ENCODE measurements around the gene RIPPLY1. TPM values are rescaled to one million over a fixed set of nuclear protein-coding genes. Genes with fewer than 3 reads are reported as not detected.
"Not testable (repeated sequence)": the region's sequence is repeated elsewhere in the genome, so short reads cannot be mapped to it uniquely, and the experiment has no call there.

The RIPPLY1 gene
- total and polyA plus RNA-seq, 2 donors, result not detected

DNA sequence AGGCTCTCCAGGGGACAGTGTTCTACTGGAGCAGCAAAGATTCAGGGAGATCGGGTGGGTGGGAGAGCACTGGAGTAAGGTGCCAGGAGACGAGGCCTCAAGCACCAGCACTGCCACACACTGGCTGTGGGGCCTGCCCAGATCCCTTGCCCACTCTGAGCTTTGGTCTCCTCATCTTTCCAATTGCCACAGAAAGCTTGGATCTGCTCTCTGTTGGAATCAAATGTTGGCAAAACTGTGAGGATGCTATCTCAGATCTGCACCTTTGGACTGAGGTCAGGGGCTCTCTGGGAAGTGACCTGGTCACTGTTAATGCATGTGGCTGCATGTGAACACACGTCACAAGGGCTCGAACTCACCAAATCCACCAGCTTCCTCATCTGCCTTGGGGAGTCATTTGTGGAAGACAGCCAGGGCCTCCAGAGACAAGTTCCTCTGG lies 1.3 kb downstream of the RIPPLY1 start:
- WGBS, result 90% methylated on average over 4 of the region's 4 CpGs
- DNase-seq (ENCODE audit: extremely low spot score), result no peak
- no peak overlapping the region for H3K4me3 ChIP-seq (ENCODE audit: low read depth, low read length)
- H3K4me1 ChIP-seq (ENCODE audit: insufficient read depth), result no peaks in the 10 kb centered on the region
- H3K27ac ChIP-seq (ENCODE audit: low read depth), result no peak overlapping the region
- H3K36me3 ChIP-seq (ENCODE audit: insufficient read depth), result no peaks in the 10 kb centered on the region

- no peak overlapping the region for H3K4me3 ChIP-seq (ENCODE audit: low read depth, low read length)
- no peak for DNase-seq (ENCODE audit: extremely low spot score)
- no peak overlapping the region for H3K27ac ChIP-seq (ENCODE audit: low read depth)
- H3K4me1 ChIP-seq (ENCODE audit: insufficient read depth), result no peaks in the 10 kb centered on the region
- no peaks in the 10 kb centered on the region for H3K36me3 ChIP-seq (ENCODE audit: insufficient read depth)
- 92% methylated on average over 3 of the region's 3 CpGs for WGBS
These were observed 1.8 kb downstream of the RIPPLY1 start for GRCh38 chrX:106901341-106901740.

GRCh38 chrX:106899841-106900240 lies 3.3 kb downstream of the RIPPLY1 start:
- 83% methylated on average over 1 of the region's 1 CpG for WGBS
- H3K4me1 ChIP-seq (ENCODE audit: insufficient read depth), result no peaks in the 10 kb centered on the region
- DNase-seq (ENCODE audit: extremely low spot score), result no peak
- no peak overlapping the region for H3K4me3 ChIP-seq (ENCODE audit: low read depth, low read length)
- H3K27ac ChIP-seq (ENCODE audit: low read depth), result no peak overlapping the region
- H3K36me3 ChIP-seq (ENCODE audit: insufficient read depth), result no peaks in the 10 kb centered on the region

- DNase-seq (ENCODE audit: extremely low spot score), result no peak
- Histone ChIP-seq H3K4me3 (ENCODE audit: low read depth, low read length) (no peak overlapping the region), H3K27ac (ENCODE audit: low read depth) (no peak overlapping the region), H3K4me1 (ENCODE audit: insufficient read depth) (no peaks in the 10 kb centered on the region), H3K36me3 (ENCODE audit: insufficient read depth) (no peaks in the 10 kb centered on the region)
- 63% methylated on average over 2 of the region's 2 CpGs for WGBS
These were observed 3.9 kb downstream of the RIPPLY1 start for GRCh38 chrX:106899276-106899675.

GRCh38 chrX:106898462-106898861 lies 4.7 kb downstream of the RIPPLY1 start:
- Histone ChIP-seq H3K4me1 (ENCODE audit: insufficient read depth) (no peaks in the 10 kb centered on the region), H3K4me3 (ENCODE audit: low read depth, low read length) (no peak overlapping the region), H3K27ac (ENCODE audit: low read depth) (no peak overlapping the region), H3K36me3 (ENCODE audit: insufficient read depth) (no peaks in the 10 kb centered on the region)
- DNase-seq (ENCODE audit: extremely low spot score), result no peak
- 55% methylated on average over 1 of the region's 1 CpG for WGBS

DNA sequence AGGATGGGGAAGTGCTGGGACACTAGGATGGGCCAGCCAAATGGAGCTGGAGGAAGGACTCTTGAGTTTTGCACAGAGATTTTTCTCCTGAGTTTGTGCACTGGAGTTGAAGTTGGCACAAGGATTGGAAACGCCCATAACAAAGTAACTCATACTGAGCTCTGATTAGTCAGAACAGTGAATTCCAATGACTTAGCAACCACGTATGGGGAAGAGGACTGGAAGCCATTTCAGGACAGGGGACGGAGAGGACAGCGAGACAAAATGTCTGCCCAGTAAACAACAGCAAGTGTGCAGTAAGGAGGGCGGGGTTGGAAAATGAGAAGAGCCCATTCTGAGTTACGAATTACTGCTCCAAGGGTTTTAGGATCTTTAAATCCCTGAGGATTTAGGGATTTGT lies 5.9 kb downstream of the RIPPLY1 start:
- H3K36me3 ChIP-seq (ENCODE audit: insufficient read depth), result no peaks in the 10 kb centered on the region
- H3K4me1 ChIP-seq (ENCODE audit: insufficient read depth), result no peaks in the 10 kb centered on the region
- H3K27ac ChIP-seq (ENCODE audit: low read depth), result no peak overlapping the region
- no peak overlapping the region for H3K4me3 ChIP-seq (ENCODE audit: low read depth, low read length)
- WGBS, result 71% methylated on average over 6 of the region's 6 CpGs
- DNase-seq (ENCODE audit: extremely low spot score), result no peak

GRCh38 chrX:106894978-106895452 lies 8.1 kb downstream of the RIPPLY1 start:
- WGBS, result 24% methylated on average over 3 of the region's 3 CpGs
- DNase-seq (ENCODE audit: extremely low spot score), result no peak
- Histone ChIP-seq H3K27ac (ENCODE audit: low read depth) (no peak overlapping the region), H3K4me1 (ENCODE audit: insufficient read depth) (no peaks in the 10 kb centered on the region), H3K36me3 (ENCODE audit: insufficient read depth) (no peaks in the 10 kb centered on the region), H3K4me3 (ENCODE audit: low read depth, low read length) (no peak overlapping the region)

- 14% methylated on average over 6 of the region's 6 CpGs for WGBS
- DNase-seq (ENCODE audit: extremely low spot score), result no peak
- H3K4me3 ChIP-seq (ENCODE audit: low read depth, low read length), result no peak overlapping the region
- no peaks in the 10 kb centered on the region for H3K4me1 ChIP-seq (ENCODE audit: insufficient read depth)
- H3K27ac ChIP-seq (ENCODE audit: low read depth), result no peak overlapping the region
- no peaks in the 10 kb centered on the region for H3K36me3 ChIP-seq (ENCODE audit: insufficient read depth)
These were observed 8.7 kb downstream of the RIPPLY1 start for GRCh38 chrX:106894392-106894909.

- H3K4me3 ChIP-seq (ENCODE audit: low read depth, low read length), result no peak overlapping the region
- WGBS, result 65% methylated on average over 7 of the region's 7 CpGs
- H3K27ac ChIP-seq (ENCODE audit: low read depth), result no peak overlapping the region
- no peak for DNase-seq (ENCODE audit: extremely low spot score)
- H3K4me1 ChIP-seq (ENCODE audit: insufficient read depth), result no peaks in the 10 kb centered on the region
- H3K36me3 ChIP-seq (ENCODE audit: insufficient read depth), result no peaks in the 10 kb centered on the region
These were observed 11.2 kb downstream of the RIPPLY1 start for GRCh38 chrX:106891762-106892460.

DNA sequence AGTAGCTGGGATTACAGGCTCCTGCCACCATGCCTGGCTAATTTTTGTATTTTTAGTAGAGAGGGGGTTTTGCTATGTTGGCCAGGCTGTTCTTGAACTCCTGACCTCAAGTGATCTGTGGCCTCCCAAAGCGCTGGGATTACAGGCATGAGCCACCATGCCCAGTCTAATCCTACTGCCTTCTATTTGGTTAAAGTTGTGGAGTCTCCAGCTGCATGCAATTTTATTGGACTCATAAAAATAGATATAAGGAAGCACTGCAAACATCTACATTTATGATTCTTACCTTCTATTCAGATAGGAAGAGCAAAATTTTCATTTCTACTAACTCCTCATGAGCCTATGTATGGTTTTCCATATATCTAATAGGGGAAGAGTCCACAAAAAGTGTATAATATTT lies 13.7 kb downstream of the RIPPLY1 start:
- WGBS, result 89% methylated on average over 1 of the region's 1 CpG
- DNase-seq (ENCODE audit: extremely low spot score), result no peak
- no peak overlapping the region for H3K4me3 ChIP-seq (ENCODE audit: low read depth, low read length)
- no peak overlapping the region for H3K27ac ChIP-seq (ENCODE audit: low read depth)
- no peaks in the 10 kb centered on the region for H3K36me3 ChIP-seq (ENCODE audit: insufficient read depth)
- H3K4me1 ChIP-seq (ENCODE audit: insufficient read depth), result no peaks in the 10 kb centered on the region

- no peak for DNase-seq (ENCODE audit: extremely low spot score)
- Histone ChIP-seq H3K4me1 (ENCODE audit: insufficient read depth) (no peaks in the 10 kb centered on the region), H3K27ac (ENCODE audit: low read depth) (no peak overlapping the region), H3K4me3 (ENCODE audit: low read depth, low read length) (no peak overlapping the region), H3K36me3 (ENCODE audit: insufficient read depth) (peaks cover 2% of the 10 kb centered on the region)
- WGBS, result 93% methylated on average over 1 of the region's 1 CpG
These were observed 28.0 kb downstream of the RIPPLY1 start for GRCh38 chrX:106875151-106875550.

- no peak for DNase-seq (ENCODE audit: extremely low spot score)
- Histone ChIP-seq H3K4me1 (ENCODE audit: insufficient read depth) (no peaks in the 10 kb centered on the region), H3K27ac (ENCODE audit: low read depth) (no peak overlapping the region), H3K36me3 (ENCODE audit: insufficient read depth) (peaks cover 2% of the 10 kb centered on the region), H3K4me3 (ENCODE audit: low read depth, low read length) (no peak overlapping the region)
- WGBS, result 72% methylated on average over 2 of the region's 2 CpGs
These were observed 29.1 kb downstream of the RIPPLY1 start for GRCh38 chrX:106874075-106874474.

DNA sequence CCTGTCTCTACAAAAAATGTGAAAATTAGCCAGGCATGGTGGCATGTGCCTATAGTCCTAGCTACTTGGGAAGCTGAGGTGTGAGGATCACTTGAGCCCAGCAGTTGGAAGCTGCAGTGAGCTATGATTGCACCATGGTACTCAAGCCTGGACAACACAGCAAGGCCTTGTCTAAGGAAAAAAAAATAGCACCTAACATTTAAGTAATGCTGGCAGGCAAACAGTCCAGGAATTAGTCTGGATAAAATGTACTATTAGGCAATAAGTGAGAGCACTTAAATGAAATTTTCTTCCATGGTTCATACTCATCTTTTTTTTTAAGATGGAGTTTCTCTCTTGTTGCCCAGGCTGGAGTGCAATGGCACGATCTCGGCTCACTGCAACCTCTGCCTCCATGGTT lies 30.3 kb downstream of the RIPPLY1 start:
- 89% methylated on average over 2 of the region's 2 CpGs for WGBS
- not testable (repeated sequence) for H3K36me3 ChIP-seq (ENCODE audit: insufficient read depth); H3K4me1 ChIP-seq (ENCODE audit: insufficient read depth); H3K27ac ChIP-seq (ENCODE audit: low read depth); H3K4me3 ChIP-seq (ENCODE audit: low read depth, low read length); DNase-seq (ENCODE audit: extremely low spot score)

- DNase-seq (ENCODE audit: extremely low spot score), result no peak
- Histone ChIP-seq H3K4me1 (ENCODE audit: insufficient read depth) (no peaks in the 10 kb centered on the region), H3K36me3 (ENCODE audit: insufficient read depth) (no peaks in the 10 kb centered on the region), H3K27ac (ENCODE audit: low read depth) (no peak overlapping the region), H3K4me3 (ENCODE audit: low read depth, low read length) (no peak overlapping the region)
- 95% methylated on average over 9 of the region's 9 CpGs for WGBS
These were observed 39.4 kb downstream of the RIPPLY1 start for GRCh38 chrX:106863697-106864096.

Measured in urinary bladder (tissue), 4 donors.